Activated CD4-positive, alpha-beta T cell treated with anti-CD3 and anti-CD28 coated beads, Interleukin-2, amount 50 U/mL, for 16 hours (primary cell): ENCODE results near the gene RABL3.
"Not testable (repeated sequence)": the region's sequence is repeated elsewhere in the genome, so short reads cannot be mapped to it uniquely, and the experiment has no call there.

Experiments used
- DNase-seq: peaks from one replicate; pipeline ENCODE4 v3.0.0-alpha.2; 2020

Gene RABL3

GRCh38 chr3:120681506-120682038 is 60.7 kb downstream of the RABL3 start:
- DNase-seq = no peak

- DNase-seq = no peak
These were observed 61.3 kb downstream of the RABL3 start for GRCh38 chr3:120681018-120681417.

DNA sequence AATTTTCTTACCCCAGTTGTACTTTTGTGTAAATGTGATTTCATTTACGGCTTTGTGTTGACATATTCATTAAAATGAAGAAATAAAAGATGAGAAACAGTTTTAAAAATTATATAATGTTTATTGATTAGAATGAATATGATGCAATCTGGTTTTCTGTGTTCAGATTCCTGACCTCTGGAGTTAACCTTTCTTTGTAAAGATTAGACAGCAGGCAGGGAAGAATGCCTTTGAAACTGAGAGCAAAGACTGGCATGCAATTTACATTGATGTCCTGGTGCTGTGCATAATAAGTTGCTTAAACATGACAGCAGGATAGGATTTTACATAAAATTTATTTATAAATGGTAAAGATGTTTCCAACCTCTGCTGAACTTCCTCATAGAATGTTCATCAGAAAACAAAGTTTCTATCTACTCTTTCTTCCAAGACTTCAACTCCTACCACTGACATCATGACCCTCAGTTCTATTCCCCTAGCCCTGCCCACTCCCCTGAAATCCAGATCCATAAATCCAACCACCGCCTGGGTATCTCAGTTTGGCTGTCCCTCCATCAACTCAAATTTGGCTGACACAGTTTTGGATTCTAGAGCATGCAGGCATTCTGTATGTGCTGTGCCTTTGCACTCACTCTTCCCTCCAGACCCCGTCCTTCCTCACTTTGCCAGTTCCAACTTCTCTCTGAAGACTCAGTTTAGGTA is 62.0 kb downstream of the RABL3 start:
- no peak for DNase-seq

DNA sequence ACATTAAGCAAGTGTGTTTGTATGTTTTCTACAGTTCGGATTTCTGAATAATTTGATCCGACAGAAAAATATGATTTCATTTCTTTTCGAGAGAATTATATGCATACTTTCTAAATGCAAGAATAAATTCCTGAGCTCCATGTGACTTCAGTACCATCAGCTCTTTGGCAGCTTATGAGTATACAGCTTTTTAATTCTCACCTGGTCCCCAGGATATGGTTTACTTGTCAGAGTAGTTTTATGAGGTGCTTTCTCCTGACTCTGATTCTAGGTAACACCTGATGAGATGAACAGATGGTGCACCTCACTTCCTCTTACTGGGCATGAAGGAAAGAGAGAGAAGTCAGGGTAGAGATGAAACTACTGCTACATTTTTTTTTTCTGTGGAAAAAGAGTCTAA is 63.3 kb downstream of the RABL3 start:
- DNase-seq = no peak

DNA sequence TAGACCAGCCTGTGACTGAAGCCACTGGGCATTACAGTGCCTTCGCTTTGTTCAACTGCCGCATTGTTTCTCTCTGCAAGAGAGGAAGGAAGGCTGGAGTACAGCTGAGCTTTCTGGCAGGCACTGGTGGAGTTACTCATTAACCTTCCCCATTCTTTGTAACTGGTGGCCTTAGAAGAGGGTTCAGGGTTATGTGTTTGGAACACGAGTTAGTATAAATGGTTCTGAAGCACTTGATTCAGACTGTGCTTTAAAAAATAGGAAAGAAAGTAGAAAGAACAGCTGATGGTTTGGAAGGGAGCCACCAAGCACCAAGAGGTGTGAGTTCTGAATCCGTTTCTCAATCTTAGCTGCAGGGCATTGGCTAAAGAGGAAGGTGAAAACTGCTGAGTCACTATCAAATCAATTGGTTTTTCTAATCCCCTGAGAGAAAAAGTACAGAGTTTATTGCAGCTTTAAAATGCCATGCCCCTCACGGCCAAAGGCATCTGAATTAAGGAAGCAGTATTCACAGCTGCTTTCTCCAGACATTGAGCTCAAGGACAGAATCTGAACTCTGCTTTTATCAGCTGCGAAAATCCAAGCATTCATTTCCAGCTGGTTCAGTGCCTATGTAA is 63.9 kb downstream of the RABL3 start:
- DNase-seq = peak; percentile 8

DNA sequence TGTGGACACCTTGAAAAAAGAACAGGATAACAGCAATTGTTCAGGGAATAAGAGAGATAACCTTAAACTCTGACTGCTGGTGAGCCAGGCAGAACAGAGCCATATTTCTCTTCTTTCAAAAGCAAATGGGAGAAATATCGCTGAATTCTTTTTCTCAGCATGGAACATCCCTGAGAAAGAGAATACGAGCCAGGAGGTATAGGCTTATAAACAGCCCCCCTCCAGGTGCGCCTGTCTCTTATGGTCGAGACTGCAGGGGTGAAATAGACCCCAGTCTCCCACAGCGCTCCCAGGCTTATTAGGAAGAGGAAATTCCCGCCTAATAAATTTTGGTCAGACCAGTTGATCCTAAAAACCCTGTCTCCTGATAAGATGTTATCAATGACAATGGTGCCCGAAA is 65.1 kb downstream of the RABL3 start:
- not testable (repeated sequence) for DNase-seq

GRCh38 chr3:120673116-120673515 is 69.2 kb downstream of the RABL3 start:
- DNase-seq = no peak

DNA sequence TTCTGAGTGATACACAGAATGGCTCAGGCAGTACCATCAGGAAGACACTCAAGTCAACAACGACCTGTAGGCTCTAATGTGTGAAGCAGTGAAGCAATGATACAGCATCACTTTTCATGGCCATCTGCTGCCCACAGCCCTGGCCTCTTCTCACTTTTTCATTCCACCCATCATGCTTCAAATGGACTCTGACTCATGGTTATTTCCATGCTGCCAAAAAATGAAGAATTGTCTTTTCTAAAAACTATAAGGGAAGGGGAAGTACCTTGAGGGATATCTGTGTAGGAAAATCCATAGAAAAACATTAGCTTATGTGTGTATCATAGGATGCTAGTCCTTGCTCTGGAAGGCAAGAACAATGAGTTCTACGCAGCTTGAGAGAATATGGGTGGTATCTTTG is 71.7 kb downstream of the RABL3 start:
- no peak for DNase-seq

DNA sequence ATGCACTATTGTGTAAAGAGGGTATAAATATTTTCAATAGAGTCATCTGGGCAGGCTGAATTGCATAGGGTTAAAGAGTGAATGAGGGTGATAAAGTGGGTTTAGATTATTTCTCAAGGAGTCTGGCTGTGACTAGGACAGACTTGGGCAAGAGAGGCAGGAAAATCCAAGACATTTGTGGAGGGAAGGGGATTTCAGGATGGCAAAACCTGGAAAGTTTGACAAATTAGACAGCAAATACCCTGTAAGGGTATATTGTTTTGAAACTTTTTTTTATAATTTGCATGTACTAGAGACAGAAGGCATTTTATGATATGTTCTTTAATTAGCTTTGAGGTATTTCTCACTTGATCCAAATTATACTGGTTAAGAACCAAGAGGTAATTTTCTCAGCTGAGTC is 77.4 kb downstream of the RABL3 start:
- no peak for DNase-seq

DNA sequence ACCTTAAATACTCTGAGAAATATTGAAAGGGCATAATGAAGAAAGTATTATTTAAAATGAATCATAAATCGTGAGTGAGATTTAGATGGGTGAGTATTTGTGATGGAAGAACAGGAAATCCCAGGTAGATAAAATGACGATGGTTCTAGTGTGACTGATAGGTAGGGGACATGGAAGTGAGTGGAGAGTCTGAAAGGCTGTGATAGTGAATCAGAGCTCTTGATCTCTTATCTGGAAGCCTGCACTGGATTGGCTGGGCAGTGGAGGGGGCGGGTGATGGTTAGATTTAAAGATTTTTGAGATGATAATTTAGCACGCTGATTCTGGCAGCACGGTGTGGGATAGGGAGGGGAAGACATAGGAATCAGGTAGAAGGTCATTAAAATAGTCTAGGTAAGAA is 80.4 kb downstream of the RABL3 start:
- no peak for DNase-seq

DNA sequence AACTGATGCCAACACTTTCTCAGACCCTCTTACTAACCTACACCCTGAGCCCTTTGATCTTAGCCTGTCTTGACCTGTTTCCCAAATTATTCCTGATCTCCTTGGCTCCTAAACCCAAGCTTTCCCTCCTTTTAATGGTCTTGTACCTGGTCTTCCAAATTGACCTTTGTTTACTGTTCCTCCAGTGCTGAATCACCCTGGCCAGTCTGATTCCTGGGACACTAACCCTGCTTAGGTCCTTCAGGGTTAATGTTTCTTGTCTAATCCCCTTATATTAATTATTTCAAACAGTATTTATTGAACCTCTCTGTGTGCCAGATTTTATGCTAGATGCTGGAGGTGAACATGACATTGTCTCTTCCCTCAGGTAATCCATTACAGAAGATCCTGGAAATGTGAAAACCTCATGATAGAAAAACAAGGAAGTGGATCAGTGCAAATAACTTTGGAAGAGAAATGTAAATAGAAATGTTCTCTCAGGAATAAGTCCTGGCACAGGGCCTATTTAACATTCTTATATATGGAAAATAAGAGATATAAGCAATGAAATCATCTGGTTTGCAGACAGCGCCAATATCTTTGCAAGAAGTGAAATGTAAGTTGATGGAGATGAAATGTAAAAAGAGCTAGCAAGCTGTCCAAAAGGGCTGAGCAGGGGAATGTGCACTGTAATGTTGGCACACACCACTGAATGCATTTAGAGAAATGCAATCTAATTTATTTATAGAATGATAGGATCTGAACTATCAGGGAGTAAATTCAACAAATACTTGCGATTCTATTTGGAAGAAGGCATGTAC is 81.0 kb downstream of the RABL3 start:
- DNase-seq = no peak

DNA sequence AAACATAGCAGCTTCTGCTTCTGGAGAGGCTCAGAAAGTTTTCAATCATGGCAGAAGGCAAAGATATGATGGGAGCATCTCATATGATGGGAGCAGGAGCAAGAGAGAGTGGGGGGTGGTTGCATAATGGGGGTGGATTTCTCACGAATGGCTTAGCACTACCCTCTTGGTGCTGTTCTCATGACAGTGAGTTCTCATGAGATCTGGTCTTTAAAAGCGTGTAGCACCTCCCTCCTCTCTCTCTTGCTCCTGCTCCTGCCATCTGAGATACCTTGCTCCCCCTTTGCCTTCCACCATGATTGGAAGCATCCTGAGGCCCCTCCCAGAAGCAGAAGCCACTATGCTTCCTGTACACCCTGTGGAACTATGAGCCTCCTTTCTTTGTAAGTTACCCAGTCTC is 82.5 kb downstream of the RABL3 start:
- no peak for DNase-seq

DNA sequence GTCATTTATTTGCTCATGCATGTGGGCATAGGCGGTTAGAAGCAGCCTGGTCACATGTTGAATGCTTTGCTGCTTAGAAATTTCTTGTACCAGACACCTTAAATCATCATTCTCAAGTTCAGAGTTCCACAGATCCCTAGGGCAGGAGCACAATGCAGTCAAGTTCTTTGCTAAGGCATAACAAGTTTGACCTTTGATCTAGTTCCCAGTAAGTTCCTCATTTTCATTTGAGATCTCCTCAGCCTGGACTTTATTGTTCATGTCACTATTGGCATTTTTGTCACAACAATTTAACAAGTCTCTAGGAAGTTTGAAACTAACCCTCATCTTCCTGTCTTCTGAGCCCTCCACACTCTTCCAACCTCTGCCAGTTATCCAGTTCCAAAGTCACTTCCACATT is 83.0 kb downstream of the RABL3 start:
- DNase-seq = no peak

DNA sequence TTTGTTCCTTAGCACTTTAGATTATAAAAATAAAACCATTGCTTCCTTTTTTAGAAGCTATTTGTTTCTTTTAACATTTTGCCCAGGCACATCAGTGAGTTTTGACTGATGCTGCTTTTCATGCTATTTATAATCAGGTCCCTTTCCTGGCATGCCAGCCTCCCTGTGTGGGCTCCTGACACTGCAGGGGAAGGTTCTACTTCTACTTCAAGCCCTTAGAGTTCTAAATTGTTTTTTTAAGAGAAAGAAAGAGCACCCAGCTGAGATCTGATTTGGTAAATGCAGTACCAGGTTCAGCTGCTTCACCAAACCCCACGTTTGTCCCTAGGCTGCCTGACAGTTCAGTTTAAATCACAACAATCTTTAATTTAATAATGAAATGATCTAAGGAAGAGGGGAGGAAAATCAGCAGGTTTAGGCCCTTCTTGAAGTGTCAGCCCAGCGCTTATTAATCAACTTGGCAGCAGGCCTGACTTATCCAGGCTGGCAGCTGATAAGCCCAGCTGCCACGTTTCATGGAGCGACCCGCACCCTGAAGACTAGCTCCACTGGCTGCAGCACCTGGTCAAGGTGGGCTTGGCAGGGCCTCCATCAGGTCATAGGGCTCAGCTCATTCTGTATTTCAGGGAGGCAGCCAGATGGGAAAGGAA is 89.3 kb downstream of the RABL3 start:
- DNase-seq = no peak

DNA sequence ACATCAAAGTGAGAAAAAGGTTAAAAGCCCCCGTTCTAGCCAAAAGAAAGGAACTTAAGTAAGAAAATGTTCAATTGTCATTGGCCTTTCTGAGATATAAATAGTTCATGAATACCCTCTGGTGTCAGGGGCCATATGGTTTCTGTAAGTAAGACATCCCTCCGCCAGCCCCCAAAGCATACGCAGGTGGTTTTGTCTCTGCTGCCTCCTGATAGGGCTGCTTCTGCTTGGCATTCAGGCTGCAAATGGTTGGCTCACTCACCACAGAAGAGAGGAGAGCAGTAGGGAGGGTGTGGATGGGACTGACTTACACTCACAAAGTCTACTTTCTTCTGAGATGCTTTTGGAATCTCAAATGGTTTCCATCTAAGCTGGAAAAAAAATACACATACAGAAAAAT is 90.0 kb downstream of the RABL3 start:
- DNase-seq = no peak

GRCh38 chr3:120650311-120650710 is 92.0 kb downstream of the RABL3 start:
- no peak for DNase-seq

DNA sequence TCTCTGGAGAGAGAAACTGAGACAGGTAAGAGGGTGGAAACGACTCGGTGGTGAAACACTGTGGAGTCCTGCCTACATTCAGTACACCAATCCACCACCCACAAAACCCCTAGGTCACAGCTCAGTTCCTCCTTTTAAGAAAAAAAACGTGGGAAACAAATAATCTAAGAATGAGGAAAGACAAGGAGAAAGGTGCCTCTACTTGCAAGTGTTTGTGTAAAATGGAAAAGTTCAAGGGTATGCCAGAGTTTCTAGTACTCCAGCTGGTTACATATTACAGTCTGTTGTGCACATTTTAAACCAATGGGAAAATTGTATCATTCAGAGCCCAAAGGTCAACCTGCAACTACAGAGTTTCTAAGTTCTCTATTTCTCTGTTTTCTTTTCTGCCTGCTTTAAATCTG is 92.5 kb downstream of the RABL3 start:
- DNase-seq = no peak

DNA sequence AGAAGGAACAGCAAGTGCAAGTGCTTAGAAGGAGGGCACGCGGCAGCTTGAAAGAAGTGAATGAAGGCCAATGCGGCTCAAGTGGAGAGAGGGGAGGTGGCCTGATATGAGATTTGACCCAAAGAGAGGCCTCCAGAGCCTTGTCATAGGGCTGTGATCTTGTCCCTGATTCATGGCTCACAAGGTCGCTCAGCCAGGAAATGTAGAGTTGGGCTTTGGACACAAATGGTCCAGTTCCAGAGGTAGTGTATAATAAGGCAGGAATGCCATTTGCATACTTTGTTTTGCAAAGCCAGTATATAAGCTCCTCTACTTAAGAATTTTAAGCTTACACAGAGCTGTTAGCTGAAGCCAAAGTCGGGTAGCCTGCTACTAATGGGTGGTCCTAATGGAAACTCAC is 94.0 kb downstream of the RABL3 start:
- no peak for DNase-seq

DNA sequence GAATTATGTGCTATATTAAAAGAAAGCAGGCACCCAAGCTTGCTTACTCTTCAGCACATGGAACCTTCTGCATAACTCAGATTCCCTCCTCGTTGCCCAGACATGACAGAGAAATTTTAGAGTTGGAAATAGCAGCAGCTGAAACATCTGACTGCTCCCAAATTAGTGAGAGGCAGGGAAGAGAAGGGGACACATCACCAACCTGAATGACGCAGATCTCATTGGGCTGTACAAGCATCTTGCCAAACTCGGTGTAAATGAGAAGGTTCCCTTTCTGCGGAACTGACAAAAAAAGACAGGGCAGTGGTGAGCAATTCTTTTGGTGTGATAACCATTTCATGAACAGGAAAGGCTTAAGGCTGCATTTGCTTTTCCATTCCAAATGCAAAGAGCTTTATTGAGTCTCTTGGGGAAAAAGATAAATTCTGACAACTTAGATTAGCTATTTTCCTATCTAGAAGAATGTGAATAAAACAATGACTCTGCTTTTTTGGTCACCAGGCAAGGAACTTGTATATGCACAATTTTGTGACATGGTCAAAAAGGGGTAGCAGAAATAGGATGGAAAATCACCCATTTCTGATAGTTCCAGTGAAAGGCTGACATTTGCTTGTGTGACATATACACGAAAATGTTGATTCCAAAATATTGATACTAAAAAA is 95.4 kb downstream of the RABL3 start:
- DNase-seq = no peak

- DNase-seq = no peak
These were observed 97.1 kb downstream of the RABL3 start for GRCh38 chr3:120645083-120645845.

DNA sequence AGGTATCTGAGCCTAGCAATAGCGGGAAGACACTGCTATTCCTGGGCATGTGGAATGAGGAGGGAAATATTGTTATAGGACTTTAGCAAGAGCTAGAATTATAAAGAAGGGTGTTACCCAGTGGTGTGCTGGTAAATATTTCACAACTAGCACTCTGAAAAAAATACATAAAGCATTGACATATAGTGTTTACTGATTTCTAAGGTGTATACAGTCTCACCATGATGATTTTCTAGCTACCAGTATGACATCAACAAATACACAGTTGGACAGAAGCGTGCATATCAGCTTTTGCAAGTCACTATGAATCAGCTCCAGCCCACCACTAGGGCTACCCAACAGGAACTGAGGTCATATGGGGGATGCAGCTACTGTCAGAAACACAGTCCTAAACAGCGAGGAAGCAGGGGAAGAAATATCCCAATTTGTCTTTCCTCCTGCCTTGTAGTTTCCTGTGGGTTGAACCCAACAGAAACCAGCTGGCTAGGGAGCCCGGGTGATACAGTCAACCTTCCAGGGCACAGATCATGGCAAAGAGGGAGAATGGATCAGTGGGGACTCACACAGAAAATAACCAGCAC is 99.9 kb downstream of the RABL3 start:
- DNase-seq = peak; percentile 4
